AG04450 (cell line): ENCODE measurements around the gene TRPM3. TPM values are rescaled to one million over a fixed set of nuclear protein-coding genes. Genes with fewer than 3 reads are reported as not detected.

Experiments
- CTCF ChIA-PET: fragments of 300-600, 350-600 bp; formaldehyde crosslinking; extraction: SDS; loops from one replicate; lab custom pipeline; 2022; ENCODE audit warnings: antibody characterized with exemption, inconsistent platforms; lab: Charles Lee
- POLR2A ChIA-PET: fragments of 350-600 bp; formaldehyde crosslinking; extraction: SDS; loops from one replicate; lab custom pipeline; 2021; ENCODE audit warnings: antibody characterized with exemption, inconsistent platforms; lab: Yijun Ruan, JAX
- DNase-seq: peaks from one replicate; pipeline ENCODE4 v3.0.0-alpha.2; 2011; ENCODE audit warnings: low read depth, low spot score
- H3K27ac ChIP-seq: one replicate; pipeline ENCODE4 v1.5.1; 2012; ENCODE audit warnings: low read depth, low read length, control low read depth
- H3K27me3 ChIP-seq: one replicate; pipeline ENCODE4 v1.6.0; 2012; ENCODE audit warnings: low read length; ENCODE audit not compliant: control insufficient read depth, insufficient read depth
- H3K4me3 ChIP-seq: 2 replicates; pipeline ENCODE4 v1.5.1; 2011; ENCODE audit warnings: mild to moderate bottlenecking, low read depth, low read length, control low read depth
- H3K9me3 ChIP-seq: 2 replicates; pipeline ENCODE4 v1.5.1; 2012; ENCODE audit warnings: low read length; ENCODE audit not compliant: control insufficient read depth, insufficient read depth
- polyA plus RNA-seq: library from polyadenylated mRNA; depleted of rRNA; stranded (reverse); fragments of >200 nt; gene quantifications from 2 replicates; pipeline ENCODE4 v1.2.3, GENCODE V29; 2011
- TF ChIP-seq, protein P1 (sequence below): IDR thresholded peaks from 2 replicates; pipeline ENCODE4 v1.5.1; 2011; ENCODE audit warnings: low read depth, low read length, control low read depth, inconsistent platforms

Gene TRPM3
- polyA plus RNA-seq, 1 experiment: 0.01 TPM

DNA sequence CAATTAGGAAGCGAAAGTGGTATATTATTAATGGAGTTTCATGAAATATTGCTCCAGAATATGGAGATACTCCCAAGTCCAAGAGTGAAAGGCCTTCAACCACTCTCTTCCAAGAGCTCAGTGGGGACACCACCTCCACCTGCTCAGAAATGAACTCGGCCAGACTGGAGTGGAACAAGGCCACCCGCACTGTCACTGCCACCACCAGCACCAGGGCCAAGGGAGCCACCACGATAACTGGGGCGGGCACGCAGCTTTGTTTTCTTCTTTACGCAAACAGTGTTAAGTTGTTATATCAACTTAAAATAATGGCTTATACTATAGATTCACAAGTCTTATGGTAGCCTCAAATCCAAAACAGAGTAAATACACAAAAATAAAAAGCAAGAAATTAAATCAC is 204.1 kb downstream of the TRPM3 start:
- TF ChIP-seq, protein P1, sequence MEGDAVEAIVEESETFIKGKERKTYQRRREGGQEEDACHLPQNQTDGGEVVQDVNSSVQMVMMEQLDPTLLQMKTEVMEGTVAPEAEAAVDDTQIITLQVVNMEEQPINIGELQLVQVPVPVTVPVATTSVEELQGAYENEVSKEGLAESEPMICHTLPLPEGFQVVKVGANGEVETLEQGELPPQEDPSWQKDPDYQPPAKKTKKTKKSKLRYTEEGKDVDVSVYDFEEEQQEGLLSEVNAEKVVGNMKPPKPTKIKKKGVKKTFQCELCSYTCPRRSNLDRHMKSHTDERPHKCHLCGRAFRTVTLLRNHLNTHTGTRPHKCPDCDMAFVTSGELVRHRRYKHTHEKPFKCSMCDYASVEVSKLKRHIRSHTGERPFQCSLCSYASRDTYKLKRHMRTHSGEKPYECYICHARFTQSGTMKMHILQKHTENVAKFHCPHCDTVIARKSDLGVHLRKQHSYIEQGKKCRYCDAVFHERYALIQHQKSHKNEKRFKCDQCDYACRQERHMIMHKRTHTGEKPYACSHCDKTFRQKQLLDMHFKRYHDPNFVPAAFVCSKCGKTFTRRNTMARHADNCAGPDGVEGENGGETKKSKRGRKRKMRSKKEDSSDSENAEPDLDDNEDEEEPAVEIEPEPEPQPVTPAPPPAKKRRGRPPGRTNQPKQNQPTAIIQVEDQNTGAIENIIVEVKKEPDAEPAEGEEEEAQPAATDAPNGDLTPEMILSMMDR: no peak

DNA sequence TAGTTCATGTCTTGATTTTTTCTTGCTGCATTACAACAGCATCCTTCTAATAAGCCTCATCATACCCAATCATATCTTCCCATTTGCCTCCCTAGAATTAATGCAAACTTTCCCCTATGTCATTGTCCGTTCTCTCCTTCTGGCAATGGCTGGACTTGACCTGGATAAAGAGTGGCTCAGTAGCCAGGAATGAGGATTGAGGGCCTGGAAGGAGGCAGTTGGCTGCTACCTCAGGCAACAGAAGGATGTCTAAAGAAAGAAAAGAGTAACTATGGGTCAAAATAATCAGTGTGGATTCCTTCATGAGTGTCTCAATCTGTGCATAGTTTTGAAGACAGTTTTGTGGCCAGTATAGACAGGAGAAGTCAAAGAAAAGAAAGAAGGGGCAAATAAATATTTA is 209.6 kb downstream of the TRPM3 start:
- Histone ChIP-seq H3K4me3 (no peak overlapping the region), H3K9me3 (no peaks in the 10 kb centered on the region), H3K27me3 (no peaks in the 10 kb centered on the region), H3K27ac (no peak overlapping the region)
- TF ChIP-seq, protein P1: no peak
- DNase-seq: no peak
- POLR2A ChIA-PET: no interaction called here
- CTCF ChIA-PET: no interaction called here

More for the DNA sequence above, 204.1 kb downstream of the TRPM3 start:
- no peaks in the 10 kb centered on the region for H3K27me3 ChIP-seq
- peaks cover 3% of the 10 kb centered on the region; the same call in 1 of the 2 replicates for H3K9me3 ChIP-seq
- H3K27ac ChIP-seq: no peak overlapping the region
- no peak overlapping the region for H3K4me3 ChIP-seq
- POLR2A ChIA-PET: no interaction called here
- CTCF ChIA-PET: no interaction called here
- DNase-seq: no peak

DNA sequence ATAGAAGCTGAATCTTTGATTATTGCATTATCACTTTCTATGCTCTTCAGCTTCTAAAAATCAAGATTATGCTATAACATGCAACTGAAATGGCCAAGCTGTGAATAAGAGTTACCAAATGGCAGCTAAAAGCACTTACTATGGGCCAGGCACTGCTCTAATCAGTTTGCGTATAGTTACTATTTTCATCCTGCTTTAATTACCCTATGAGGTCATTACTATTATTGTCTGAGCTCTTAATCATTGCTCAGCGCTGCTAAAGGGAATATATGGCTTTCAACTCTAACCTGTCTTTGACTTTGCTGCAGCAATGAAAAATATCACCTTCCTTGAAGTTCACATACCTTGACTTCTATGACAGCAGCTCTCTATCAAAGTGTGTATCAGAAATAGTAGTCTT is 210.8 kb downstream of the TRPM3 start:
- H3K4me3 ChIP-seq: no peak overlapping the region
- DNase-seq: no peak
- TF ChIP-seq, protein P1: no peak
- ChIA-PET CTCF (interaction anchor here (0.6 to 1.8 kb wide), 2 partner anchors 14 to 1128 kb away, joined by 3 to 6 read pairs; no protein-coding TSS in a partner anchor), POLR2A (interaction anchor here (0.6 kb wide), 1 partner anchor 23 kb away, joined by 3 read pairs; no protein-coding TSS in a partner anchor)
- no peaks in the 10 kb centered on the region for H3K27me3 ChIP-seq
- no peak overlapping the region for H3K27ac ChIP-seq
- H3K9me3 ChIP-seq: no peaks in the 10 kb centered on the region

DNA sequence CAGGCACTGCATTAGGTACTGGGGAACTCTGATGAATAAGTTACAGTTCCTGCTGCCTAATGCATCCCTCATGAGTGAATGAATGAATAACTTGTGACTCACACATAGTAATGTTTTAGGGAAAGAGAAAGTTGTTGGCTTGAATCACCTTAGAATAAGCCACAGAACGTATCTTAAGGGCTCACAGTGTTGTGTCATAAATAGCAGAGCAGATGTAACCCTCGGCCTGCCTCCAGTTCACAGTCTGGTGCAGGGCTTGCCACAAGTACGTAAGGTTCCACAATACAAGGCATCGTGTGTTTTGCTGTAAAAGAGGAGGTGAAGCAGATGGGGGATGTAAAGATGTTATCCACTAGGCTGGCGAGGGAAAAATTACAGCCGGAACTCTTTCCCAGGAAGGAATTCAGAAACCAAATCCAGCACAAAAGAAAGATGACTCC is 218.7 kb downstream of the TRPM3 start:
- ChIA-PET CTCF (no interaction called here), POLR2A (no interaction called here)
- Histone ChIP-seq H3K27ac (no peak overlapping the region), H3K9me3 (no peaks in the 10 kb centered on the region), H3K27me3 (peaks cover 2% of the 10 kb centered on the region), H3K4me3 (no peak overlapping the region)
- peak; percentile 83 for DNase-seq
- TF ChIP-seq, protein P1: no peak

DNA sequence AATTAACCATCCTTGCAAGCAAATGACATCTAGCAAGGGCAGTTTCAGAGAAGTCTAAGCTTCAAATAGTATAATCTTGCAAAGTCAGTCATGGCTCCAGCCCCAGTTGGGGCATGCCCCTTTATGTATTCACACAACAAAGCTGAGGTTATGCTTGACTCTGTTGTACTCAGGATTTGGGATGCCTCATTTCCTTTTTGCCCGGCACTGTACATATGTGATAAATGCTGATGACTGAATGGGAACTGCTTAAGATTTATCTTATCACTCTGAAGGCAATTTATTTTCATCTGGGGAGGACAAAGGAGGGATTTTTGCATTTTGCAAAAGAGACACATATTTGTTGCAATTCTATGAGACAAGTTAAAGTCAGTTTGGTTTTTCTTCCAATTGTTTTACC is 219.2 kb downstream of the TRPM3 start:
- TF ChIP-seq, protein P1: no peak
- ChIA-PET POLR2A (no interaction called here), CTCF (no interaction called here)
- Histone ChIP-seq H3K27ac (no peak overlapping the region), H3K27me3 (peaks cover 2% of the 10 kb centered on the region), H3K4me3 (no peak overlapping the region), H3K9me3 (no peaks in the 10 kb centered on the region)
- no peak for DNase-seq
